ENCODE data around the gene GLRA1.

DNA sequence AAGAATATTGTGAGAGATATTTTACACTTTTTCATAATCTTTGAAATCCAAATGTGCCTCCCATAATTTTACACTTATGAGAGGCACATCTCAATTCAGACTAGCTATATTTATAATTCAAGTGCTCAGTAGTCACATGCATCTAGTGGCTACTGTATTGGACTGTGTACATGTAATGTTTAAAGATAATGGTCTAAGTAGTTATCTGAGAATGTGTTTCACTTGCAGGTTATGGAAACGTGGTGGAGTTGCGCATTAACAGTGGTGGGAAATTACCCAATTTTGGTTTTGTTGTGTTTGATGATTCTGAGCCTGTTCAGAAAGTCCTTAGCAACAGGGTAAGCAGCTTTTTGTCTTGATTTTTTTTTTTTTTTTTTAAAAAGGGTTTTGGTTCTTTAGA, 124.1 kb downstream of the GLRA1 start:
- TF ChIP-seq POLR2A (IDR thresholded peaks at IDR 0.05), result no peak
- TF ChIP-seq, protein P1, sequence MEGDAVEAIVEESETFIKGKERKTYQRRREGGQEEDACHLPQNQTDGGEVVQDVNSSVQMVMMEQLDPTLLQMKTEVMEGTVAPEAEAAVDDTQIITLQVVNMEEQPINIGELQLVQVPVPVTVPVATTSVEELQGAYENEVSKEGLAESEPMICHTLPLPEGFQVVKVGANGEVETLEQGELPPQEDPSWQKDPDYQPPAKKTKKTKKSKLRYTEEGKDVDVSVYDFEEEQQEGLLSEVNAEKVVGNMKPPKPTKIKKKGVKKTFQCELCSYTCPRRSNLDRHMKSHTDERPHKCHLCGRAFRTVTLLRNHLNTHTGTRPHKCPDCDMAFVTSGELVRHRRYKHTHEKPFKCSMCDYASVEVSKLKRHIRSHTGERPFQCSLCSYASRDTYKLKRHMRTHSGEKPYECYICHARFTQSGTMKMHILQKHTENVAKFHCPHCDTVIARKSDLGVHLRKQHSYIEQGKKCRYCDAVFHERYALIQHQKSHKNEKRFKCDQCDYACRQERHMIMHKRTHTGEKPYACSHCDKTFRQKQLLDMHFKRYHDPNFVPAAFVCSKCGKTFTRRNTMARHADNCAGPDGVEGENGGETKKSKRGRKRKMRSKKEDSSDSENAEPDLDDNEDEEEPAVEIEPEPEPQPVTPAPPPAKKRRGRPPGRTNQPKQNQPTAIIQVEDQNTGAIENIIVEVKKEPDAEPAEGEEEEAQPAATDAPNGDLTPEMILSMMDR (IDR thresholded peaks at IDR 0.05), result no peak
- no peak for TF ChIP-seq EP300 (IDR thresholded peaks at IDR 0.05)
- TF ChIP-seq POLR2AphosphoS5 (IDR thresholded peaks at IDR 0.05), result no peak
